Measurements from ENCODE around the gene TCF4.

The TCF4 gene

GRCh38 chr18:55588111-55588869 is at the start of gene TCF4:
Gene TCF4, minus strand, starts transcription at chr18:55588192. Its CDS starts 1,076 bp downstream, at chr18:55587116.
- no peak for DNase-seq (ENCODE audit: low read depth)

DNA sequence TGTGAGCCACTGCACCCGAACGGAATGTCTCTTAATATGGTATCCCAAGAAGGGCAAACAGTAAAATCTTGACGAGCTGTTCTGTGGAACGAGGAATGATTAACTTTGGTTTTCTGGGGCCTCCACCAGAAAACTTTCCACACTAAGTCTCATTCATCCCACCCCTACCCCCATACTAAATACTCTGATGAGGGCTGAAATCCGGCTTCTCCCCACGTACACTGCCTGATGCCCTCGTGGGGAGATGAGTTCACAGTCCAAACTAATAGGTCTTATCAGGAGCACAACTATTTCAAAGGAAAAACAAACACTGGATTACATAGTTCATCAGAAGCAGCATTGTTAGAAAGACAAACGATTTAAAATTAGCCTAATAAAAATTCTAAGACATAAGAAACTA is 49.2 kb upstream of the TCF4 start:
- no peak for DNase-seq (ENCODE audit: low read depth)

DNA sequence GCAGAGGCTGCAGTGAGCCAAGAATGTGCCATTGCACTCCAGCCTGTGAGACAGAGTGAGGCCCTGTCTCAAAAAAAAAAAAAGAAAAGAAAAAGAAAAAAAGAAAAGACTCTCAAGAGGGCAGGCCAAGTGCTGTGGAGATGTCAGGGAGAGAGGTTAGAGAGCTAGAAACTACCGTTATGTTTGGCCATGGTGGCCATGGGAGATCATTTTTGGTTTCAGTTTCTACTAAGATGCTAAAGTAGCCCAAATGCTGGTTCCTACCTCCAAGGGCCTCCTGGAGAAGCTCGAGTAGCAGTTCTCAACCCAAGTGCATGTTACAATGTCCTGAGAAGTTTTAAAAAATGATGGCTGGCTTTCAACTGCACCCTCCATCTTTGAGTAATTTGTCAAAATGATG is 47.4 kb upstream of the TCF4 start:
- no peak for DNase-seq (ENCODE audit: low read depth)

DNA sequence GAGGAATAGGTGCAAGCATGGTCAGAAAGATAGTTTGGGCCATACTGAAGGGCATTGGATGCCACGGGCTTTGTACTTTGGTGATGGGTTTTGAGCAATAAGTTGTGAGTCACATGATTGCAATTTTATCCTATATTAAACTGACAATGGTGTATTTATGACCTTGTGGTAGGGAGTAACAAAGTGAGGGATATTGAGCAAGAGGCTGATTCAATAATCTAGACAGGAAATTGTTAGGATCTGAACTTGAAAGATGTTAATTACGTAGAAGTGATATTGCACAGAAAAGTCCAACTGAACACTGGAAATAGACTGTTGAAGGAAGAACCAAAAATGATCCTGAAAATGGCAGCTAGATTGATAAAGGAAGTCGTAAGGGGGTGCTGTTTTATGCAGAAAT is 46.6 kb upstream of the TCF4 start:
- no peak for DNase-seq (ENCODE audit: low read depth)

- DNase-seq (ENCODE audit: low read depth): no peak
Measured at GRCh38 chr18:55633032-55633431, 45.0 kb upstream of the TCF4 start.

GRCh38 chr18:55629133-55629532 is 41.1 kb upstream of the TCF4 start:
- DNase-seq (ENCODE audit: low read depth): no peak

- DNase-seq (ENCODE audit: low read depth): no peak
Measured at GRCh38 chr18:55627007-55627406, 39.0 kb upstream of the TCF4 start.

DNA sequence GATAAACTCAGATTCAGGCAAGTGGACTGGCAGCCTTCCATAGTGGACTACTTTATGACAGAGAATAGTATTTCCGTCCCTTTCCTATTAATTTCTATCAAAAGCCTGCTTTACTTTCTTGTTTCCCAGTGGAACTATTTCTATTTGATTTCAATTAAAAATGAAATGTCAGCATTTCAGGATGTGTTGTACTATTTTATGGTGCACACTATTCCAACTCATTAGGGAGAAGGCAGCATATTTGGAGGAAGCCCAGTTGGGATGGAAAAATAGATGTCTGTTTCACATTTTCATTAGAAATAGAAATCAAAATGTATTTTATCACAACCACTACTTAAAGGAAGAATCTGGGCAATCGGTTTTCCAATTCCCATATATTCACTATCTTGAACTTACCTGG is 37.9 kb upstream of the TCF4 start:
- no peak for DNase-seq (ENCODE audit: low read depth)

- no peak for DNase-seq (ENCODE audit: low read depth)
Measured at GRCh38 chr18:55623626-55624025, 35.6 kb upstream of the TCF4 start.

DNA sequence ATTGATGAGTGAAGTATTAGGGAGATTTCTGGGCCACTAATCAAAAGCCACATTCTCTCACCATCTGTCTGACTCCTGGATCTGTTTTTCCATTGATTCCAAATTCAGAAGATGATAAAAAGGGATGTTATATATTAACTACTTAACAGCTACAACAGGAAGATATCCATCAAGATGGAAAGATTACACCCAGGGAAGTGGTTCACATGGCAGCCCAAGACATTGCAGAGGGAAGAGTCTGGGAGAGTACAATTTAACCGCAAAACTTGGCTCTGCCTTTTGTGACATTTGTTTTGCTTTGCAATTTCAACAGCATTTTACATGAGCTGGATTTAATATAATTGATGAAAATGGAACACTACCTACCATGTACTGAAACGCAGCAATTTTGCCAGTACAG is 22.5 kb upstream of the TCF4 start:
- DNase-seq (ENCODE audit: low read depth): no peak

GRCh38 chr18:55609160-55609825 is 21.3 kb upstream of the TCF4 start:
- no peak for DNase-seq (ENCODE audit: low read depth)

- no peak for DNase-seq (ENCODE audit: low read depth)
Measured at GRCh38 chr18:55608497-55608896, 20.5 kb upstream of the TCF4 start.

DNA sequence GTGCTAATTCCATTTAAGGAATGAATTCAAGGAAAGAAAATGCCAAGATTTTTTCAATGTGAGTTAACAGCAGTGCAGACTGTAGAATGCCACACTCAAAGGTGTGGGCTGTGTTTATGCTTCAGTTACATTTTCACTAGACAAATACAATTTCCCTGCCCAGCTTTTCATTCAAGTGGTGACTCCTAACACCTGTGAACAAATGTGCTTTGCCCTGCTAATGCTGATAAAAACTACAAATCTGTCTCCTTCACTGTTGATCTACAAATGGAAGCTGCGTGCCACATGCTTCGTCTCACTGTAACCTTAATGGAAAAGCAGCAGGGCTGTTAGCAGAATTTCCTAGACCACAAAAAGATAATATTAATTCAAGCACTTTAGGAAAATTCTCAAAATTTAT is 19.8 kb upstream of the TCF4 start:
- no peak for DNase-seq (ENCODE audit: low read depth)

DNA sequence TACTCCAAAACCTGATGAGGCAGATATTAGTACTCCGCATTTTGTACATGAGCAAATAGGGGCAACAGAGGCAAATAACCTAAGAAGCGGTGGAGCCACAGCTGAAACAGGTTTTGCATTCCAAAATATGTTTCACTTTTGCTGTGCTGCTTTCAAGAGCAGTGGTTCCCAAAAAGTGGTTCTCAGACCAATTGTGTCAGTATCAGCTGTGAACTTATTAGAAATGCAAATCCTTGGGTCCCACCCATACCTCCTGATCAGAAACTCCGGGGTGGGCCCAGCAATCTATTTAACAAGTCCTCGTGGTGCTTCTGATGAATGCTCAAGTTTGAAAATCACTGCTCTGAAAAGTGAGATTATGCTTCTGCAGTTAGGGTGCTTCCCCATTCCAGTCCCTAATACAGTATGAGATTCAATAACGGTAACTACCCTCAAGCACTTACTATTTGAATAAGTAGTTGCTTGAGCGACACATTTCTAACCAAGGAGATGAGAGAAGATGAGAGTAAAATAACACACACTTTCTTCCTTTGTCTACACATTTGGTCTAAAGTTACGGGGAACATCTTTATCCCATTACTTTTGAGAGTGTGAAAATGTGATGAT is 17.8 kb upstream of the TCF4 start:
- DNase-seq (ENCODE audit: low read depth): no peak

GRCh38 chr18:55603775-55604174 is 15.8 kb upstream of the TCF4 start:
- no peak for DNase-seq (ENCODE audit: low read depth)

GRCh38 chr18:55593888-55594287 is 5.9 kb upstream of the TCF4 start:
- no peak for DNase-seq (ENCODE audit: low read depth)

GRCh38 chr18:55592572-55592971 is 4.6 kb upstream of the TCF4 start:
- DNase-seq (ENCODE audit: low read depth): no peak

DNA sequence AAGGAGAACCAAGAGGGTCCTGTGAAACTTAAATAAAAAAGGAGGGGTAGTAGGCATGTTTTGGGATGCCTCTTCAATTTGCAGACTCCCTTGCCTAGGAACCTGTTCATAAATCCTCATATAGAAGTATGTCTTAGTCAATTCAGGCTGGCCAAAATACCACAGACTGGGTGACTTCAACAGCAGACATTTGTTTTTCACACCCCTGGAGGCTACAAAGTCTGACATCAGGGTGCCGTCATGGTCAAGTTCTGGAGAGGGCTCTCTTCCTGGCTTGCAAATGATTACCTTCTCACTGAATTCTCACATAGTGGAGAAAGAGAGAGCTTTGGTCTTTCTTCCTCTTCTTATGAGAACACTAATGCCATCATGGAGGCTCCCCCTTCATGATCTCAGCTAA is 4.1 kb upstream of the TCF4 start:
- no peak for DNase-seq (ENCODE audit: low read depth)

DNA sequence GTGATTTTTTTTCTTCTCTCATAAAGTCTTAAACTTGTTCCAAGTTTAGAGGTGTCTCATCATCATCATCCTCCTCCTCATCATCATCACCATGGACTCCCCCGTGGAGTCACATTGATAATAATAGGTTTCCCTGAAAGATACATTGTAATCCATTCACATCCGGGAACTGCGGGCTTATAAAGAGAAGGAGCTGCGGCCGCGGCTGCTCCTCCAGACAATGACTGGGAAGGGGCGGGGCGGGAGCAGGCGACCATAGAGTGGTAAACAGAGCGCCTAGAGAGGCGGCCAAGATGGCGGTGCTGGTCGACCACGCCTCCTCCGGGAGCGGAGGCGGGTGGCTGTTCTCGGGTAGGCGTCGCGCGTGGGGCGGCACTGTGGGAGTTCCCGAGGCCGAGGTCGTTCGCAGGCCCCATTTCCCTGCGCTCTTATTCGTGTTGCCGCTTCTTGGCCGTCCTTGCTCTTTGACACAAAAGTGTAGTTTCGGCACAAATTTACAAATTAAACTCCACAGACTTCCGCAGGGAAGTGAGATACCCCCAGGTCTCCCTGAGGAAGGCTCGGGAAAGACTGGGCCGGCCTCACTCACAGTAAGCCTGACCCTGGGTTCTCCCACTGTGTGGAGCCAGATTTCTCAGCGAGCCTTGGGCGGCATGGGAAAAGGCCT is 1.8 kb upstream of the TCF4 start:
- DNase-seq (ENCODE audit: low read depth): peak; percentile 53

DNA sequence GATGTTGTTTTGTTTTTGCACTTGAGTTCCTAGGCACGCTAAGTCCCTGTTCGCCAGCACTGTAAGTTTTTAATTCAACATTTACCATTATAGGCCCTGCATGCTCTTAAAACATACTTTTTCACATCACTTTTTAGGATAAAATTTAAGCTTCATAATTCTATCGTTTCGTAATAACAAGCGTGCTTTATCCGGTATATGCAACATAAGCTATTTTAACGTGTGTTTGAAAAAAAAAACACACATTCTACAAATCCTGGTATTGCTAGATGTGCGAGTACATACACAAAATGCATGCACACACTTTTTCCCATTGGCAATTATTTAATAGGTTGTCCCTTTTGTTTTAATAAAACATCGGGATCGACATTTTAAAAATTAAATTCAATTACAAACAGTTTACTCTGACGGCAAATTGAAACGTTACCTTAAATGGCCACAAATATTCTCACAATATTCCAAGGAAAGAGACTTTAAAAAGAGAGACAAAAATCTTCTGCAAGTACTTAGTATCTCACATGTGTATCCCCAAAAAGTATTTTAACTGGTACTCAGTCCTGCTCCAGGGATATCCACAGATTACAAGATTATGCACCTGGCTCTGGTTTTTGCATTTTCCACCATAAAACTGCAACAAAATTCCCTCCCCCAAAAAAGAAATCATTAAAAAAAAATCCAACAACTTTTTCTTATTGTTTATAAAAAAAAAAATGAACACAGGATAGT is 1.0 kb upstream of the TCF4 start:
- DNase-seq (ENCODE audit: low read depth): no peak

DNA sequence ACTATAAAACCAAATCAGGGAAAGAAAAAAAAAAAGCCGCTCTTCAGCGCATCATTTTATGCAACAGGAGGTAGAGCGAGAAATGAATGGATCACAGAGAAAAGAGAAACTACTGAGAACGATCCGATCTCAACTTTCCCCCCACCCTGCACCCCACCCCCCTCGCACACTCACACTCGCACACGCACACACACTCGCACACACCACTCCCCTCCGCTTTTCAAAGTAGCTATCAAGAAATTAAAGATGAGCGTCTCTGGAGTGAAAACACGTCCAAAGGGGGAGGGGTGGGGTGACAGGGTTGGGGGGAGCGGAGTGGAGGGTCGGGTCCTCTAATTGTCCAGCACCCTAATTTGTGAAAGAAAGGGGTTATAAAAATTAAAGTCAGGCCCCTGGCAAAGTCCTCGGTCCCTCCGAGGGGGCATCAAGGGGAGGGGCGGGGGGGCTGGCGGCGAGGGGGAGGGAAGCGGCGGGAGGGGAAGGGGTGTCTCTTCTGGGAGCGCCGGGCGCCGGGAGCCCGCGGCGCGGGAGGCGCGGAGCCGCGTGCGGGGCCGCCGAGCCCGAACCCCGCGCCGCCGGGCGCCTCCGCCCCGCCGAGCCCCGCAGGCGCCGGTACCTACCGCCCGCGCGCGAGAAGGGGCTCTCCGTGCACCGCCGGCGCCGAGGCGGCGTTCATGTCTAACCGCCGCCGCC is 428 bp downstream of the TCF4 start:
- DNase-seq (ENCODE audit: low read depth): no peak

Data from stimulated activated CD8-positive, alpha-beta memory T cell treated with anti-CD3 and anti-CD28 coated beads, Interleukin-15, amount 100 ng/mL, for 1 hour (primary cell).